ENCODE results near the gene SATL1. TPM values are rescaled to one million over a fixed set of nuclear protein-coding genes. Genes with fewer than 3 reads are reported as not detected.
"Not testable (repeated sequence)": the region's sequence is repeated elsewhere in the genome, so short reads cannot be mapped to it uniquely, and the experiment has no call there.

SATL1 gene, protein sequence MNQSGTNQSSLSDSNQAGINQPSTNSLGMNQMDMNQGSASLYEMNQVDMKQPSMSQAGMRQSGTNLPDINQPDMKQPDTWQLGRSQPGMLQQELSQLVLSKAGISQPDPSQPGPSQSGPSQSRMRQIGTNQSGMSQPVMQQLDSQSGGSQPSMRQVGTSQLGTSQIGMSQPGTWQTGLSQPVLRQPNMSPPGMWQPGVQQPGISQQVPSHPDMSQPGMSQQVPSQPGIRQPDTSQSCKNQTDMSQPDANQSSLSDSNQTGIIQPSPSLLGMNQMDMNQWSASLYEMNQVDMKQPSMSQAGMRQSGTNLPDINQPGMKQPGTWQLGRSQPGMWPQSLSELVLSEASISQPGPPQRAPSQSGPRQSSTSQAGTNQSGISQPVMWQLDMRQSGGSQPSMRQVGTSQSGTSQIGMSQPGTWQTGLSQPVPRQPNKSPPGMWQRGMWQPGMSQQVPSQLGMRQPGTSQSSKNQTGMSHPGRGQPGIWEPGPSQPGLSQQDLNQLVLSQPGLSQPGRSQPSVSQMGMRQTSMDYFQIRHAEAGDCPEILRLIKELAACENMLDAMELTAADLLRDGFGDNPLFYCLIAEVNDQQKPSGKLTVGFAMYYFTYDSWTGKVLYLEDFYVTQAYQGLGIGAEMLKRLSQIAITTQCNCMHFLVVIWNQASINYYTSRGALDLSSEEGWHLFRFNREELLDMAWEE
- polyA plus RNA-seq (0.18 to 0.52 TPM (median 0.30 TPM) in 3 replicates), polyA minus RNA-seq (0.13 to 0.20 TPM in 2 of 3 replicates, not detected in the other)
- 1.4 TPM for polyA plus RNA-seq (2011; ENCODE audit: low read depth)
- 0.39 and 0.83 TPM in 2 replicates for polyA plus RNA-seq (2011; cell fraction: cytosol; rRNA removed)
- 0.05 and 0.31 TPM in 2 replicates for polyA plus RNA-seq (2011; cell fraction: nucleus; rRNA removed)
- 0.22 and 0.71 TPM in 2 replicates for polyA plus RNA-seq (2012; ENCODE audit: low replicate concordance)
- polyA minus RNA-seq (2011; cell fraction: cytosol; rRNA and poly(A)+ RNA removed), result not detected
- 0.21 and 0.23 TPM in 2 replicates for polyA minus RNA-seq (2011; cell fraction: nucleus; rRNA and poly(A)+ RNA removed)

DNA sequence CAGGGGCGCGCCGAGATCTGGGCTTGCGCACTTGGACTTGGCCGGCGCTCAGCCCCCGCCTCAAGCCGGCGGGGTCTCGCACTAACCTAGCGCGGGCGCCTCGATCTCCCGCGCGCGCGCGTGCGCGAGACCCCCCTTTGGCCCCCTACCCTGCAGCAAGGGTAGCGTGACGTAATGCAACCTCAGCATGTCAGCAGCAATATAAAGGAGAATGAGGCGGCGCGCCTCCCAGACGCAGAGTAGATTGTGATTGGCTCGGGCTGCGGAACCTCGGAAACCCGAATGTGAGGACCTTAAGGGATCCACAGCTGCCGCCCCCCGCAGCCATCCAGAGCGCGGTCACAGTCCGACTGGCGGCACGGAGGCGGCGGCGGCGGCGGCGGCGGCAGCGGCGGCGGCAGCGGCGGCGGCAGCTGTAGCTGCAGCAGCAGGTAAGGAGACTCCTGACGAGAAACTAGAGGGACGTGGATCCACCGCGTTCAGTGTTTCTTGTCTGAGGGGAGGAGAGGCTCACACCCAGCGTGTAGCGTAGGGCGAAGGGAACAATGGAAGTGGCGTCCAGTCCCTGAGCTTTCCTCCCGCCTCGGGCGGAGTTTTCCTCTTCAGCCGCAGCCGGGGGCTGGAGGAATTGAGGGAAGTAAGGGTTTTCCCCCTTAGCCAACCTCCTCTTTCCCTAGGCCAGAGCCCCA lies at the start of gene SATL1, which contains the start of gene ZNF711:
Gene SATL1, minus strand, starts transcription at position 19 of the 689 bp plus-strand sequence. CDS start 134,811 bp downstream, outside the sequence.
Gene ZNF711, plus strand, starts transcription at position 231 of the 689 bp plus-strand sequence. CDS start 3,582 bp downstream, outside the sequence.
- Histone ChIP-seq H3K27ac (ENCODE audit: control insufficient read depth, insufficient read depth, low read length) (no peak within 1 kb of the TSS), H3K4me2 (ENCODE audit: control insufficient read depth, extremely low read depth, insufficient read depth, low read depth, low read length) (peak within 1 kb of the TSS; percentile 76), H3K36me3 (ENCODE audit: control insufficient read depth in 2 of 2, extremely low read depth in 1 of 2, insufficient read depth in 2 of 2, low read length in 2 of 2) (no peaks in the 10 kb centered on the region), H3K4me3 (ENCODE audit: control insufficient read depth in 2 of 3, extremely low read depth in 1 of 3, insufficient read depth in 2 of 3, low read depth in 1 of 3, low read length in 3 of 3) (peak within 1 kb of the TSS; percentile 57 to 80 (median 69)), H2AFZ (ENCODE audit: control insufficient read depth, low read length) (peak within 1 kb of the TSS; percentile 92), H3K9me1 (ENCODE audit: control insufficient read depth, extremely low read depth, insufficient read depth, low read length) (no peaks in the 10 kb centered on the region), H3K4me1 (ENCODE audit: control insufficient read depth, extremely low read depth, insufficient read depth, low read length) (no peaks in the 10 kb centered on the region), H3K9me3 (ENCODE audit: control insufficient read depth, low read depth, low read length) (no peaks in the 10 kb centered on the region), H3K27me3 (ENCODE audit: control insufficient read depth, extremely low read depth, insufficient read depth, low read length) (no peaks in the 10 kb centered on the region), H3K79me2 (ENCODE audit: control insufficient read depth, insufficient read depth, low read length) (no peaks in the 10 kb centered on the region), H3K9ac (ENCODE audit: control insufficient read depth, extremely low read depth, insufficient read depth, low read length) (peak within 1 kb of the TSS; percentile 65), H4K20me1 (ENCODE audit: control insufficient read depth, extremely low read depth, insufficient read depth, low read length) (no peaks in the 10 kb centered on the region)
- TF ChIP-seq, protein P1, sequence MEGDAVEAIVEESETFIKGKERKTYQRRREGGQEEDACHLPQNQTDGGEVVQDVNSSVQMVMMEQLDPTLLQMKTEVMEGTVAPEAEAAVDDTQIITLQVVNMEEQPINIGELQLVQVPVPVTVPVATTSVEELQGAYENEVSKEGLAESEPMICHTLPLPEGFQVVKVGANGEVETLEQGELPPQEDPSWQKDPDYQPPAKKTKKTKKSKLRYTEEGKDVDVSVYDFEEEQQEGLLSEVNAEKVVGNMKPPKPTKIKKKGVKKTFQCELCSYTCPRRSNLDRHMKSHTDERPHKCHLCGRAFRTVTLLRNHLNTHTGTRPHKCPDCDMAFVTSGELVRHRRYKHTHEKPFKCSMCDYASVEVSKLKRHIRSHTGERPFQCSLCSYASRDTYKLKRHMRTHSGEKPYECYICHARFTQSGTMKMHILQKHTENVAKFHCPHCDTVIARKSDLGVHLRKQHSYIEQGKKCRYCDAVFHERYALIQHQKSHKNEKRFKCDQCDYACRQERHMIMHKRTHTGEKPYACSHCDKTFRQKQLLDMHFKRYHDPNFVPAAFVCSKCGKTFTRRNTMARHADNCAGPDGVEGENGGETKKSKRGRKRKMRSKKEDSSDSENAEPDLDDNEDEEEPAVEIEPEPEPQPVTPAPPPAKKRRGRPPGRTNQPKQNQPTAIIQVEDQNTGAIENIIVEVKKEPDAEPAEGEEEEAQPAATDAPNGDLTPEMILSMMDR (optimal IDR thresholded peaks at IDR 0.05 in 1 of 3, IDR thresholded peaks at IDR 0.05 in 1 of 3, conservative IDR thresholded peaks at IDR 0.05 in 1 of 3; ENCODE audit: extremely low read depth in 1 of 3, insufficient read depth in 2 of 3, low read length in 3 of 3), result no peak
- no peak for TF ChIP-seq EZH2 (IDR thresholded peaks at IDR 0.05; ENCODE audit: low read length)
- no peak for FAIRE-seq
- dilution Hi-C loops (cut with MboI; ENCODE audit: extremely low pct_ligation_motif_present, low sequenced_read_pairs), result no loop called here
- no peak for DNase-seq (ENCODE audit: low read depth, low spot score)

DNA sequence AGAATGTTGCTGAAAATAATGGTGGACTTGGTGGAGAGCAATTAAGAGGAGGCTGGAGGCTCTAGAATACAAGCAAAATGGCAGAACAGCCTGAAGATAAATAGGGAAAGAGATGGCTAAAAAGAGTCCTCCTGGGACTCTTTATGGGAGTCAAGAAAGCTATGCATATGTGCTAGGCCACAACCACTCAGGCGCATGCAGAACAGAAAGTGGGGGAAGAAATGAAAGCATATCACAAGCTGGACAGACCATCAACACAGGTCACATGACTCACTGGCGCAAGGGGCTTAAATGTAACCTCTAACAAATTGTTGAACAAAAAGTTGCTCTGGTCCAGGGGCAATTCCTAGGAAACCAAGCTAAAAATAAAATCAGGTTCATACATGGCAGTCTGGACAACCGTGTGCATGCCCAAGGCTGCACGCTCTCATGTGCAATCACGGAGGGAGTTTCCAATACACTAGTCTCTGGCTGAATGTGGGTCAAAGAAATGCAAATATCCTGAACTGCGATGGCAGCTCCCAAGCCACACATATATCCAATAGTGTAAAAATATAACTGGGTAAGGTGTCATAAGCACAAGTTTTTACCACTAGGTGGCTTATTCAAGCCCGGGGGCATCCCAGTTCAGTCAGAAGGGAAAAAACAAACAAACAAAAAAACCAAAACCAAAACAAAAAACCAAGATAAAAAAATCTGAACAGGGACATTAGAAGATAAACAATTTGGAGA lies 45.6 kb upstream of the SATL1 start:
- H4K20me1 ChIP-seq (ENCODE audit: control insufficient read depth, extremely low read depth, insufficient read depth, low read length), result no peaks in the 10 kb centered on the region
- H3K4me1 ChIP-seq (ENCODE audit: control insufficient read depth, extremely low read depth, insufficient read depth, low read length), result no peaks in the 10 kb centered on the region
- no peak overlapping the region for H3K27ac ChIP-seq (ENCODE audit: control insufficient read depth, insufficient read depth, low read length)
- no peak overlapping the region for H3K9ac ChIP-seq (ENCODE audit: control insufficient read depth, extremely low read depth, insufficient read depth, low read length)
- no peaks in the 10 kb centered on the region for H3K9me1 ChIP-seq (ENCODE audit: control insufficient read depth, extremely low read depth, insufficient read depth, low read length)
- dilution Hi-C loops (cut with MboI; ENCODE audit: extremely low pct_ligation_motif_present, low sequenced_read_pairs), result no loop called here
- no peak overlapping the region for H3K4me2 ChIP-seq (ENCODE audit: control insufficient read depth, extremely low read depth, insufficient read depth, low read depth, low read length)
- H3K27me3 ChIP-seq (ENCODE audit: control insufficient read depth, extremely low read depth, insufficient read depth, low read length), result no peaks in the 10 kb centered on the region
- no peak overlapping the region for H3K4me3 ChIP-seq (ENCODE audit: control insufficient read depth in 2 of 3, extremely low read depth in 1 of 3, insufficient read depth in 2 of 3, low read depth in 1 of 3, low read length in 3 of 3)
- no peaks in the 10 kb centered on the region for H3K36me3 ChIP-seq (ENCODE audit: control insufficient read depth in 2 of 2, extremely low read depth in 1 of 2, insufficient read depth in 2 of 2, low read length in 2 of 2)
- H3K9me3 ChIP-seq (ENCODE audit: control insufficient read depth, low read depth, low read length), result no peaks in the 10 kb centered on the region
- no peak overlapping the region for H2AFZ ChIP-seq (ENCODE audit: control insufficient read depth, low read length)
- DNase-seq (ENCODE audit: low read depth, low spot score), result no peak
- no peak for TF ChIP-seq EZH2 (IDR thresholded peaks at IDR 0.05; ENCODE audit: low read length)
- TF ChIP-seq, protein P1 (optimal IDR thresholded peaks at IDR 0.05 in 1 of 3, IDR thresholded peaks at IDR 0.05 in 1 of 3, conservative IDR thresholded peaks at IDR 0.05 in 1 of 3; ENCODE audit: extremely low read depth in 1 of 3, insufficient read depth in 2 of 3, low read length in 3 of 3), result no peak
- FAIRE-seq, result no peak
- no peaks in the 10 kb centered on the region for H3K79me2 ChIP-seq (ENCODE audit: control insufficient read depth, insufficient read depth, low read length)

- H3K36me3 ChIP-seq (ENCODE audit: control insufficient read depth in 2 of 2, extremely low read depth in 1 of 2, insufficient read depth in 2 of 2, low read length in 2 of 2); FAIRE-seq; H3K4me2 ChIP-seq (ENCODE audit: control insufficient read depth, extremely low read depth, insufficient read depth, low read depth, low read length); H3K27me3 ChIP-seq (ENCODE audit: control insufficient read depth, extremely low read depth, insufficient read depth, low read length); H3K9ac ChIP-seq (ENCODE audit: control insufficient read depth, extremely low read depth, insufficient read depth, low read length); DNase-seq (ENCODE audit: low read depth, low spot score); H3K79me2 ChIP-seq (ENCODE audit: control insufficient read depth, insufficient read depth, low read length); H3K9me1 ChIP-seq (ENCODE audit: control insufficient read depth, extremely low read depth, insufficient read depth, low read length); H3K4me1 ChIP-seq (ENCODE audit: control insufficient read depth, extremely low read depth, insufficient read depth, low read length); H3K27ac ChIP-seq (ENCODE audit: control insufficient read depth, insufficient read depth, low read length); H3K9me3 ChIP-seq (ENCODE audit: control insufficient read depth, low read depth, low read length); H3K4me3 ChIP-seq (ENCODE audit: control insufficient read depth in 2 of 3, extremely low read depth in 1 of 3, insufficient read depth in 2 of 3, low read depth in 1 of 3, low read length in 3 of 3); dilution Hi-C loops (cut with MboI; ENCODE audit: extremely low pct_ligation_motif_present, low sequenced_read_pairs); H4K20me1 ChIP-seq (ENCODE audit: control insufficient read depth, extremely low read depth, insufficient read depth, low read length); H2AFZ ChIP-seq (ENCODE audit: control insufficient read depth, low read length): not testable (repeated sequence)
These were observed 41.7 kb upstream of the SATL1 start for GRCh38 chrX:85285286-85285685.

All from keratinocyte (primary cell).